GM06990 (cell line): ENCODE data around the gene ARID3A.

Experiments
- DNase-seq: peaks from one replicate; pipeline ENCODE4 v3.0.0-alpha.2; 2011; ENCODE audit not compliant: insufficient read length; ENCODE audit errors: extremely low read depth
- H3K27me3 ChIP-seq: replicated peaks from 2 replicates; pipeline ENCODE4 v1.6.0; 2011; ENCODE audit warnings: low read length; ENCODE audit not compliant: control insufficient read depth, insufficient read depth
- H3K36me3 ChIP-seq: 2 replicates; pipeline ENCODE4 v1.5.1; 2011; ENCODE audit warnings: low read length; ENCODE audit not compliant: control insufficient read depth, insufficient read depth
- H3K4me3 ChIP-seq: replicated peaks from 2 replicates; pipeline ENCODE4 v1.5.1; 2011; ENCODE audit warnings: low read depth, mild to moderate bottlenecking, control low read depth, low read length
- TF ChIP-seq, protein P1 (sequence below): IDR thresholded peaks from 2 replicates; pipeline ENCODE4 v1.5.1; 2011; ENCODE audit warnings: low read length, control low read depth, mild to moderate bottlenecking, inconsistent platforms; ENCODE audit not compliant: insufficient read depth, poor library complexity, severe bottlenecking

The ARID3A gene

DNA sequence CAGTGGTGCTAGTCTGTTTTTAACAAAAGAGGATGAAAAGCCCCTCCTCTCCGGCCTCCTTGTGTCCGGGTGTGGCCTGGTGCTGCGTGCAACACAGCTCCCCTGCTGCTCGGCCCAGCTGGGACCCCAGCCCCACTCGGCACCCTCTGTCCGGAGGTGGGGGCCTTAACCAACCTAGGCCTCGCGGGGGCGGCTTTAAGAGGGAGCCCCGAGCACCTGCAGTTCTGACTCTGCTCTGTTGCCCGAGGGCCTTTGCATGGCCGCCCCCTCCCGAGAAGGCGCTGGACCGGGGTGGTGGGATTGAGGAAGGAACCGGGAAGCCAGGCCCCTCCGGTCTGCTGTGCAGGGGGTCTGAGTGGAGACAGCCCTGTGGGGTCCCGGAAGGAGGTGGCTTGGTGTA, 68.7 kb downstream of the ARID3A start:
- no peaks in the 10 kb centered on the region; the same call in 1 of the 2 replicates for H3K27me3 ChIP-seq
- TF ChIP-seq, protein P1, sequence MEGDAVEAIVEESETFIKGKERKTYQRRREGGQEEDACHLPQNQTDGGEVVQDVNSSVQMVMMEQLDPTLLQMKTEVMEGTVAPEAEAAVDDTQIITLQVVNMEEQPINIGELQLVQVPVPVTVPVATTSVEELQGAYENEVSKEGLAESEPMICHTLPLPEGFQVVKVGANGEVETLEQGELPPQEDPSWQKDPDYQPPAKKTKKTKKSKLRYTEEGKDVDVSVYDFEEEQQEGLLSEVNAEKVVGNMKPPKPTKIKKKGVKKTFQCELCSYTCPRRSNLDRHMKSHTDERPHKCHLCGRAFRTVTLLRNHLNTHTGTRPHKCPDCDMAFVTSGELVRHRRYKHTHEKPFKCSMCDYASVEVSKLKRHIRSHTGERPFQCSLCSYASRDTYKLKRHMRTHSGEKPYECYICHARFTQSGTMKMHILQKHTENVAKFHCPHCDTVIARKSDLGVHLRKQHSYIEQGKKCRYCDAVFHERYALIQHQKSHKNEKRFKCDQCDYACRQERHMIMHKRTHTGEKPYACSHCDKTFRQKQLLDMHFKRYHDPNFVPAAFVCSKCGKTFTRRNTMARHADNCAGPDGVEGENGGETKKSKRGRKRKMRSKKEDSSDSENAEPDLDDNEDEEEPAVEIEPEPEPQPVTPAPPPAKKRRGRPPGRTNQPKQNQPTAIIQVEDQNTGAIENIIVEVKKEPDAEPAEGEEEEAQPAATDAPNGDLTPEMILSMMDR: no peak
- DNase-seq: no peak
- no peak overlapping the region for H3K4me3 ChIP-seq
- H3K36me3 ChIP-seq: peaks cover 8% of the 10 kb centered on the region

- Histone ChIP-seq H3K36me3 (peaks cover 4% of the 10 kb centered on the region), H3K4me3 (no peak overlapping the region), H3K27me3 (no peaks in the 10 kb centered on the region; the same call in 1 of the 2 replicates)
- TF ChIP-seq, protein P1: no peak
- DNase-seq: no peak
Observed at GRCh38 chr19:995051-995827, 69.4 kb downstream of the ARID3A start.

DNA sequence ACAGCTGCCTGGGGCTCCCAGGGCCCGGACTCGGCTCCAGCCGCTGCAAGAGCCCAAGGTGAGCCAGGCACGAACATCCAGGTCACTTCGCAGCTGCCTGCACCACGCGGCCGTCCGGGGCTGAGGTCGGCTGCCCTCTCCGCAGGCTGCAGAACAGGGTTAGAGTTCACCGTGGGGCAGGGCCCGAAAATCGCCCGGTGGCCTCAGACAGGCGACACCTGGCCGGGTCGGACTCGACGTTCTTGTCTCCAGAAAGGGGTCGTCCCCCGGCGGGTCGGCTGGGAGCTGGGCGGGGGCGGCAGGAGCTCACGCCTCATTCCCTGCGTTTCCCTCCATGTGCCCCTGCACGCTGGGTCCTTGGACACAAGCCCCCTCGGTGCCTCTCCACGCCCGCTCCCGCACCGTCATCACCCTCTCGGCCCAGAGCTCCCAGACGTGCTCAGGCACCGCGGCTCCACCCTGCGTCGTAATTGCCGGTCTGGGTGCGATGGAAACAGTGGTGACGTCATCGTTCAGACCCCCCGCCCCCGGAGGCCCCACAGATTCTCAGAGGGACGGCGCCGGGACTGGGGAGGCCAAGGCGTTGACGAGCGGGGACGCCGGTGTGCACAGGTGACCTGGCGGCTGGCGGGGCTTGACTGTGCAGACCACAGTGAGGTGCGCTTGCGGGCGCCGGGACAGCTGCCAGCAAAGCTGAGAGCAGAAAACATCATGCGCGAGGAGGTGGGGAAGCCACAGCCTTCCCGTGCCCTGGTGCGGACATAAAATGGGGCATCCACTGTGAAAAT, 70.4 kb downstream of the ARID3A start:
- H3K4me3 ChIP-seq: no peak overlapping the region
- H3K27me3 ChIP-seq: no peaks in the 10 kb centered on the region; the same call in 1 of the 2 replicates
- peak; percentile 75 for DNase-seq
- TF ChIP-seq, protein P1: no peak
- H3K36me3 ChIP-seq: peaks cover 2% of the 10 kb centered on the region

GRCh38 chr19:998064-998463, 72.2 kb downstream of the ARID3A start:
- peaks cover 1% of the 10 kb centered on the region for H3K36me3 ChIP-seq
- H3K27me3 ChIP-seq: no peaks in the 10 kb centered on the region; the same call in 1 of the 2 replicates
- TF ChIP-seq, protein P1: no peak
- no peak for DNase-seq
- no peak overlapping the region for H3K4me3 ChIP-seq

GRCh38 chr19:999379-999719, 73.5 kb downstream of the ARID3A start:
- Histone ChIP-seq H3K4me3 (no peak overlapping the region), H3K36me3 (no peaks in the 10 kb centered on the region; the same call in 1 of the 2 replicates), H3K27me3 (no peaks in the 10 kb centered on the region; the same call in 1 of the 2 replicates)
- TF ChIP-seq, protein P1: no peak
- DNase-seq: no peak
